Epithelial cell of alveolus of lung (primary cell): ENCODE data around the gene NID1. TPM values are rescaled to one million over a fixed set of nuclear protein-coding genes. Genes with fewer than 3 reads are reported as not detected.

Experiments
- total RNA-seq: library from RNA; depleted of rRNA; stranded (reverse); fragments of >200 nt; gene quantifications from 2 replicates; pipeline ENCODE4 v1.2.1, GENCODE V29; 2015

Gene NID1
- total RNA-seq: 109 and 336 TPM in 2 replicates

DNA sequence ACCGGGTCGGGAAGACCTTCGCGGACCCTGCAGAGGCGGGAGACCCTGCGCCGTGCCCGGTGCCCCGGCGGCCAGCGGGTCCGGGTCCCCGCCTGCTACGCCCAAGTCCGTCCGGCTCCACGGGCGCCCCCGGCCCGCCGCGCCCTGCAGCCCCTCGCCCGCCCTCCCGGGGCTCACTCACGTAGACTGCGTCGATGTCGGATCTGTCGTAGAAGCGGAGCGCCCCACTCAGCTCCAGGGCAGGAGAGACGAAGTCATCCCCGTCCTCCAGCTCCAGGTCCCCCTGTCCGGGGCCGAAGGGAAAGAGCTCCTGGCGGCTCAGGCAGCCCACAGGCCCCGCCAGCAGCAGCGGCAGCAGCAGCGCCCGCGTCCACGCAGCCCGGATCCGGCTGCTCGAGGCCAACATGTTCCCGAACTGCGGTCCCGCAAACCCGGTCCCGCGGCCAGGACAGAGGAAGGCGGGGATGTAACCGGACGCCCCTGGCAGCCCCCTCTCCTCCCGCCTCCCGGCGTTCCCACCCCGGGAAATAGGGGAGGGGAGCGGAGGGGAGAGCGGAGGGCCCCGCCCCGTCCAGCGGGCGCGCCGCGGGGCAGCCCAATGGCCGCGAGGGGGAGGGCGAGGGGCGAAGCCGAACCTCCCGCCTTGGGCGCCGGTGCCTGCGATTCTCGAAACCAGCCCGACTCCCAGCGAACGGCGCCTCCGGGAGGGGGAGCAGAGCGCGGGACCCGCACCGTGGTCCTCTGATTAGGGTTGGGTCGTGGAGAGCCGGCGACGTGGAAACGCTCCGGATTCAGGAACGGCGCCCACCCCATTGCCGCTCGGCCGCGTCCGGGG, at the start of gene NID1:
Gene NID1, minus strand, starts transcription at position 417 of the 835 bp plus-strand sequence. Its CDS starts 11 bp downstream, at position 406.

Other genes starting within 250 kb of the NID1 start
- 3.0 and 21.1 TPM in 2 replicates for gene LYST, start 198.2 kb downstream of the NID1 start, total RNA-seq
- gene GPR137B, start 77.4 kb upstream of the NID1 start, total RNA-seq: 7.3 and 14.2 TPM in 2 replicates
- 3.6 and 4.2 TPM in 2 replicates for gene ERO1B, start 216.9 kb upstream of the NID1 start, total RNA-seq